MM.1S (cell line): ENCODE data around the gene DHH.

Experiments used
- DNase-seq: peaks from one replicate; pipeline ENCODE4 v3.0.0-alpha.2; 2015
- H2AFZ ChIP-seq: fragments of 300-600 bp; sonication (generic); 2 replicates; pipeline ENCODE4 v1.6.0; 2016; ENCODE audit warnings: antibody characterized with exemption, low read length
- H3F3A ChIP-seq: fragments of 300-600 bp; sonication (generic); 2 replicates; pipeline ENCODE4 v1.6.1; 2016; ENCODE audit warnings: mild to moderate bottlenecking, antibody characterized with exemption, low read length, moderate library complexity, mixed read lengths; ENCODE audit not compliant: insufficient read depth
- H3K27ac ChIP-seq: fragments of 300-600 bp; sonication (generic); 2 replicates; pipeline ENCODE4 v1.5.1; 2016; ENCODE audit warnings: mild to moderate bottlenecking, low read length
- H3K27me3 ChIP-seq: fragments of 300-600 bp; sonication (generic); replicated peaks from 2 replicates; pipeline ENCODE4 v1.6.0; 2016; ENCODE audit warnings: low read length; ENCODE audit not compliant: insufficient read depth
- H3K36me3 ChIP-seq: fragments of 300-600 bp; sonication (generic); replicated peaks from 2 replicates; pipeline ENCODE4 v1.6.1; 2016; ENCODE audit warnings: mild to moderate bottlenecking, low read length, mixed read lengths; ENCODE audit not compliant: insufficient read depth
- H3K4me1 ChIP-seq: fragments of 300-600 bp; sonication (generic); 2 replicates; pipeline ENCODE4 v1.6.1; 2016; ENCODE audit warnings: low read length, mixed read lengths
- H3K4me2 ChIP-seq: fragments of 300-600 bp; sonication (generic); 2 replicates; pipeline ENCODE4 v1.6.0; 2016; ENCODE audit warnings: low read depth, low read length
- H3K4me3 ChIP-seq: fragments of 300-600 bp; sonication (generic); 2 replicates; pipeline ENCODE4 v1.5.1; 2016; ENCODE audit warnings: low read length, mixed read lengths
- H3K79me2 ChIP-seq: fragments of 300-600 bp; sonication (generic); 2 replicates; pipeline ENCODE4 v1.6.1; 2016; ENCODE audit warnings: mixed run types, low read length, mixed read lengths
- H3K9ac ChIP-seq: fragments of 300-600 bp; sonication (generic); 2 replicates; pipeline ENCODE4 v1.6.1; 2016; ENCODE audit warnings: low read length, mixed read lengths
- H3K9me2 ChIP-seq: fragments of 300-600 bp; sonication (generic); replicated peaks from 2 replicates; pipeline ENCODE4 v1.6.1; 2016; ENCODE audit warnings: mild to moderate bottlenecking, low read length, mixed read lengths; ENCODE audit not compliant: insufficient read depth
- H3K9me3 ChIP-seq: fragments of 300-600 bp; sonication (generic); replicated peaks from 2 replicates; pipeline ENCODE4 v1.6.1; 2016; ENCODE audit warnings: mild to moderate bottlenecking, low read length, mixed read lengths; ENCODE audit not compliant: insufficient read depth
- H4K20me1 ChIP-seq: fragments of 300-600 bp; sonication (generic); 2 replicates; pipeline ENCODE4 v1.6.1; 2016; ENCODE audit warnings: mild to moderate bottlenecking, low read length, moderate library complexity, mixed read lengths; ENCODE audit not compliant: insufficient read depth
- CTCF ChIP-seq: fragments of 300-600 bp; sonication (generic); IDR thresholded peaks from 2 replicates; pipeline ENCODE4 v1.5.1; 2016; ENCODE audit warnings: antibody characterized with exemption, low read length, mixed read lengths
- EZH2 ChIP-seq: fragments of 300-600 bp; sonication (generic); optimal IDR thresholded peaks from 2 replicates; pipeline ENCODE3; 2017; ENCODE audit warnings: low read depth, mild to moderate bottlenecking, antibody characterized with exemption, low read length, mixed read lengths
- EZH2phosphoT487 ChIP-seq: fragments of 300-600 bp; sonication (generic); IDR thresholded peaks from 2 replicates; pipeline ENCODE4 v1.6.1; 2018; ENCODE audit warnings: antibody characterized with exemption, low read length

The DHH gene

GRCh38 chr12:49043856-49044258 lies 50.7 kb downstream of the DHH start:
- no peaks in the 10 kb centered on the region for H3K9me2 ChIP-seq
- DNase-seq: peak; percentile 58
- no peaks in the 10 kb centered on the region for H3K27me3 ChIP-seq
- H3K4me3 ChIP-seq: no peak overlapping the region
- H3K9me3 ChIP-seq: no peaks in the 10 kb centered on the region
- H4K20me1 ChIP-seq: no peaks in the 10 kb centered on the region
- H3K4me2 ChIP-seq: no peak overlapping the region
- no peaks in the 10 kb centered on the region for H3K4me1 ChIP-seq
- H3K9ac ChIP-seq: no peak overlapping the region
- no peak overlapping the region for H3K27ac ChIP-seq
- H3F3A ChIP-seq: no peaks in the 10 kb centered on the region
- TF ChIP-seq EZH2 (no peak), CTCF (peak; percentile 79)
- H3K79me2 ChIP-seq: no peaks in the 10 kb centered on the region
- no peak overlapping the region for H2AFZ ChIP-seq
- no peaks in the 10 kb centered on the region; the same call in 1 of the 2 replicates for H3K36me3 ChIP-seq

GRCh38 chr12:49043241-49043640 lies 51.4 kb downstream of the DHH start:
- no peak for TF ChIP-seq EZH2phosphoT487
- TF ChIP-seq EZH2: no peak
- TF ChIP-seq CTCF: no peak

GRCh38 chr12:49041881-49042484 lies 52.6 kb downstream of the DHH start:
- Histone ChIP-seq H3K9ac (no peak overlapping the region), H4K20me1 (no peaks in the 10 kb centered on the region), H3K9me2 (no peaks in the 10 kb centered on the region), H3K27me3 (no peaks in the 10 kb centered on the region), H3K4me2 (no peak overlapping the region), H3F3A (no peaks in the 10 kb centered on the region), H2AFZ (no peak overlapping the region), H3K4me3 (no peak overlapping the region), H3K4me1 (no peaks in the 10 kb centered on the region), H3K9me3 (no peaks in the 10 kb centered on the region), H3K27ac (no peak overlapping the region), H3K79me2 (no peaks in the 10 kb centered on the region), H3K36me3 (no peaks in the 10 kb centered on the region; the same call in 1 of the 2 replicates)
- no peak for DNase-seq
- TF ChIP-seq CTCF (no peak), EZH2phosphoT487 (no peak), EZH2 (no peak)

More at GRCh38 chr12:49043241-49043640, 51.4 kb downstream of the DHH start:
- DNase-seq: no peak
- Histone ChIP-seq H3K4me3 (no peak overlapping the region), H2AFZ (no peak overlapping the region), H3K79me2 (no peaks in the 10 kb centered on the region), H3K4me2 (no peak overlapping the region), H4K20me1 (no peaks in the 10 kb centered on the region), H3K4me1 (no peaks in the 10 kb centered on the region), H3K27me3 (no peaks in the 10 kb centered on the region), H3K9me2 (no peaks in the 10 kb centered on the region), H3K9ac (no peak overlapping the region), H3K27ac (no peak overlapping the region), H3K9me3 (no peaks in the 10 kb centered on the region), H3F3A (no peaks in the 10 kb centered on the region), H3K36me3 (no peaks in the 10 kb centered on the region; the same call in 1 of the 2 replicates)
